Activated CD4-positive, alpha-beta T cell treated with anti-CD3 and anti-CD28 coated beads, Interleukin-2, amount 50 U/mL, for 4 hours (primary cell): ENCODE data around the gene CAMTA2.

Source experiments
- DNase-seq, 2 experiments: peaks; one replicate each; pipeline ENCODE4 v3.0.0-alpha.2; 2020

Gene CAMTA2

GRCh38 chr17:4967539-4968485 is 19.7 kb downstream of the CAMTA2 start, which contains the start of gene SPAG7:
Gene SPAG7 (minus strand): TSS chr17:4967817. CDS start chr17:4967804, 13 bp downstream.
- peak; percentile 88 to 89 for DNase-seq

DNA sequence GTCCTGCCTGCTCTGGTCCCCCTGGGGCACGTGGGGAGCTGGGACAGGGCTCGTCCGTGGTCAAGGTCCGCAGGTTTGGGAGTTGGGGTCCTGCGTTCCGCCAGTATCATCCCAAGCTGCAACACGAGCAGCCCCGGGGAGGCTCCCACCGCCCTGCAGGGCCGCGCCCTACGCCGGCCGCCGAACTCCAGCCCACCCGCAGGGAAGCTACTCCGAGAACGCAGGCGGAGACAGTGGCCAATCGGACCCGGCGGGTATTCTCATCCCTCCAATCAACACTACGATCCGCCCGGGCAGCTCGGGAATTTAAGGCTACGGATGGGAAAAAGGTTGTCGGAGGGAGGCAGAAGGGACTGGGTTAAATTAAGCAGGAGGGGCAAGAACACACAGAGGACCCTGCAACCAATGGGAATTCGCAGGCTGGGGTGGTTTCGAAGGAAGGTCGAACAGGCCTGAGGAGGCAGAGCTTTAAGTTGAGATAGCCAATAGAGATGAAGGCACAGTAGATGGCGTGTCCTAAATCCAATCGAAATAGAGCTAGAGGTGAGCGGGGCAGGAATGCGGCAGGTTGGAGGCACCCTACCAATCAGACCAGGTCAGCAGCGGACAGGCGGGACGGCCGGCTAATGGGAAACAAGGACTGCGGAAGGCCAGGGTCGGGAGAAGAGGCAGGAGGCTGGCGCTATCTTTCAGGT is 20.5 kb downstream of the CAMTA2 start:
- DNase-seq, result peak; percentile 91

DNA sequence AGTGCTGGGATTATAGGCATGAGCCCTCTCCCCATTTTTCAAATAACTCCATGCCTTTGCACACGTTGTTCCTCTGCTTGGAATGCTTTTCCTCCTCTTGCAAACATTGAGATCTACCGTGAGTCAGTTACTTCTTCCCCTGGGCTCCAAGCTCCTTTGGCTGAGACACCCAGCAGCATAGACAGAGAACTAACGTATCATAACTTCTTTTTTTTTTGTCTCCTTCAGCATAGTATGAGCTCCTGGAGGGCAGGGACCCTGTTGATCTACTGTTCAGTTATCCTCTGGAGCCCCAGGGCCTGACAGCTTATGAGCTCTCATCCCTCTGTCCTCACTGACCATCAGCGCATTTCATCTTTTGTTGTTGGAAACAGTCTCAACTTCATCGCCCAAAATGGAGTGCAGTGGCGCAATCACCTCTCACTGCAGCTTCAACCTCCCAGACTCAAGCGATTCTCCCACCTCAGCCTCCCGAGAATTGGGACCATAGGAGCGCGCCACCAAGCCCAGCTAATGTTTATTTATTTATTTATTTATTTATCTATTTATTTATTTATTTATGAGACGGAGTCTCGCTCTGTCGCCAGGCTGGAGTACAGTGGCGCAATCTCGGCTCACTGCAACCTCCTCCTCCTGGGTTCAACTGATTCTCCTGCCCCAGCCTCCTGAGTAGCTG is 22.0 kb downstream of the CAMTA2 start:
- no peak for DNase-seq

GRCh38 chr17:4960279-4960922 is 27.1 kb downstream of the CAMTA2 start:
- DNase-seq, result no peak

- DNase-seq, result no peak
Measured at GRCh38 chr17:4959261-4959965, 28.1 kb downstream of the CAMTA2 start.

GRCh38 chr17:4958102-4958501 is 29.4 kb downstream of the CAMTA2 start:
- no peak for DNase-seq

- peak in 1 of 2 experiments; percentile 43 for DNase-seq
Measured at GRCh38 chr17:4956493-4957061, 30.9 kb downstream of the CAMTA2 start.

GRCh38 chr17:4955091-4955490 is 32.4 kb downstream of the CAMTA2 start:
- no peak for DNase-seq

- no peak for DNase-seq
Measured at GRCh38 chr17:4953451-4953961, 34.0 kb downstream of the CAMTA2 start.

- DNase-seq, result no peak
Measured at GRCh38 chr17:4951486-4951885, 36.0 kb downstream of the CAMTA2 start.

- DNase-seq, result no peak
Measured at GRCh38 chr17:4950746-4951204, 36.7 kb downstream of the CAMTA2 start, which contains the start of gene ENO3. Gene ENO3 (plus strand): TSS chr17:4951119. CDS start chr17:4951830, 711 bp downstream.

DNA sequence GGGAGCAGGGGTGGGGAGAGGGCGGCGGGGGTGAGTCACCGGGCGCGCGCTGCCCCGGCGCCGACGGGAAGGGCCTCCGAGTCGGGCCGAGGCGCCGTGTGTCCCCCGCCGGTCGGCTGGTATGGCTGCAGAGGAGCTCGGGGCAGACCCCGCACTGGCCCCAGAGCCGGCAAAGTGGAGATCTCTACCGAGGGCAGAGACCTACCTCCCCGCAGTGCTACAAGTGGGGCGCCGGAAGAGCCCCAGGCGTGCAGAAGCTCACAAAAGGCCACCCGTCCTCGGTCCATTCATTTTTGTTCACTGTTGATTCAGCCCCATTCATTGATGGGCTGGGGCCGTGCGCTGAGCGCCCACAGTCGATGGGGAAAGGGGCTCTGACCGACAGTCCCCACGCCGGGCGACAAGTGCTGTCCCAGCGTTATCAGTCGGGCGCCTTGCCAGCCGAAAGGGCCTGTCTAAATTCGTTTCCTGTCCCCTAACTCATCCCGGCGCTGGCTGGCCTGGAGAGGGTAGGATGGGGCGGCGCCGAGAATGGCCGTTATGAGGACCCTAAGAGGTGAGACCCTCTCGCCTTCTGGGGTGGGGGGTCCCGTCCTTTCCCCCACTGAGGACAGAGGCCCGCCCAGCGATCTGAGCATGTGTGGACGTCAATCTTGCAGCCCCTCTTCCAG is 37.3 kb downstream of the CAMTA2 start:
- no peak for DNase-seq

DNA sequence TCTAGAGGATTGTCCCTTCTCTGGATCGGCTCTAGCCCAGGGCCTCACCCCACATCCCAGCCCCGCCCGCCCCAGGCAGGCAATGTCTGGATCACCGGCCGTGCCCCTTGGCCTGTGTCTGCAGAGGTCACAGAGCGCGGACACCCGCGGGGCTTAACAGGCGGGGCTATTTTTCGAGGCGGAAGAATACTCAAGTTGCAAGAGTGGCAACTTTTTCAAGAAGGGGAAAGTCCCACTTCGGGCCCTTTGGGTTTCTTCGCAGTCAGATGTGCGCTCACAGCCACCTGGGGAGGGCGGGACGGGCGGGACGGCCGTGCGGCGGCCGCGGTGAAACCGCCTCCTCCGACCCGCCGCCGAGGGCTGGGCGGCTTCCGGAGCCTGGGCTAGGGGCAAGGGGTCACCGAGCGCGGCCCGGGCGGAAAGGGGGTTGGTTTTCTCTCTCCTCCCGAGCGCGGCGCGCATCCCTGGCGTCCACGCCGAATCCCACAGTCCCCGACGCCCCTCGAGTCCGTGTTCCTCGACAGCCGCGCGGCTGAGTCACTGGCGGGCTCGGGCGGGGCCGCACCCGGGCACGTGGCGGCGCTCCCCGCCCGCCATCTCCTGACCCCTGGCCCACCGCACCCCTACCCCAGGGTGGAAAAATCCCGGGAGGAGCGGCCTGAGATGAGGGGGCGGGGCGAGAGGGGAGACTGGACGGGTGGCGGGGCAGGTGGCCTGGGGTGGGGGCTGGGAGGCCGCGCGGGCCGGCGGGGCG is 38.0 kb downstream of the CAMTA2 start:
- DNase-seq, result peak; percentile 67 to 71

- peak; percentile 48 to 52 for DNase-seq
Measured at GRCh38 chr17:4948931-4949320, 38.5 kb downstream of the CAMTA2 start.

DNA sequence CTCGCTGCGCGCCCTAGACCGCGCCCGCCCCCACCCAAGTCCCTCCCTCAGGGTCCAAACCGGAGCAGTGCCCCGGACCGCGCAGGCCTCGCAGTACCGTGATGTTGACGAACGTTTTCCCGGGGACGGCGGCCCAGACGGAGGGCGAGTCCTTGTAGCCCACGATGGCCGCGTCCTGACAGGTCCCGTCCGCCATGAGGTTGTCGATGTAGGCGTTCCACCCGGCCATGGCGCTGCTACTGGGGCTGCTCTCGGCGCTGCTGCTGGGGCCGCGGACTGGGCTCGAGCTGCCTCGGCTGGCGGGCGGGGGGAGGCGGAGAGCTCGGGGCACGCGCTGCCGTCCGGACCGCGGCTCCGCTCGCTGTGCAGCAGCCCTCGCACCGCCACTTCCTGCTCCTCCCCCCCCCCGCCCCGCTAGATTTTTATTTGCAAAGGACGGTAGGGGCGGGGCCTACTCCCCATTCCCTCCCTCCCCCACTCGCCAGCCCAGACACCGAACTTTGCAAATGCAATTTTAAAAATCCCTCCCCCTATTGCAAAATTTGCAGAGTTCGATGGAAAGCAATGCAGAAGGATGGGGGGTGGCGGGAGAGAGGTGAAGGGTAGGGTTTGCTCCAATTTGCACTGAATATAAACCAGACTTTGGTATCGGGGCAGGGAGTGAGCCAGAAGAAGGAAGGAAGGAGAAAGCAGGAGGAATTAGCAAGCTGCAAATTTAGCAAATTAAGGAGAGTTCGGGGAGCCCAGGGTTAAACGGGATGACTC is 39.1 kb downstream of the CAMTA2 start, which contains the start of gene PFN1:
Gene PFN1 (minus strand): TSS at position 365 of the 765 bp plus-strand sequence. CDS start 136 bp downstream, at position 229.
- DNase-seq, result peak; percentile 90

- DNase-seq, result peak; percentile 51 to 52
Measured at GRCh38 chr17:4947411-4948165, 39.9 kb downstream of the CAMTA2 start.

- no peak for DNase-seq
Measured at GRCh38 chr17:4947010-4947410, 40.5 kb downstream of the CAMTA2 start.
